GM19099 (cell line): Measurements from ENCODE around the gene CEP350.

Experiments
- POLR2A ChIP-seq: IDR thresholded peaks from 3 replicates; pipeline ENCODE4 v1.6.1; 2011; ENCODE audit warnings: low read depth; ENCODE audit not compliant: insufficient read length; ENCODE audit errors: extremely low read depth

CEP350 gene

DNA sequence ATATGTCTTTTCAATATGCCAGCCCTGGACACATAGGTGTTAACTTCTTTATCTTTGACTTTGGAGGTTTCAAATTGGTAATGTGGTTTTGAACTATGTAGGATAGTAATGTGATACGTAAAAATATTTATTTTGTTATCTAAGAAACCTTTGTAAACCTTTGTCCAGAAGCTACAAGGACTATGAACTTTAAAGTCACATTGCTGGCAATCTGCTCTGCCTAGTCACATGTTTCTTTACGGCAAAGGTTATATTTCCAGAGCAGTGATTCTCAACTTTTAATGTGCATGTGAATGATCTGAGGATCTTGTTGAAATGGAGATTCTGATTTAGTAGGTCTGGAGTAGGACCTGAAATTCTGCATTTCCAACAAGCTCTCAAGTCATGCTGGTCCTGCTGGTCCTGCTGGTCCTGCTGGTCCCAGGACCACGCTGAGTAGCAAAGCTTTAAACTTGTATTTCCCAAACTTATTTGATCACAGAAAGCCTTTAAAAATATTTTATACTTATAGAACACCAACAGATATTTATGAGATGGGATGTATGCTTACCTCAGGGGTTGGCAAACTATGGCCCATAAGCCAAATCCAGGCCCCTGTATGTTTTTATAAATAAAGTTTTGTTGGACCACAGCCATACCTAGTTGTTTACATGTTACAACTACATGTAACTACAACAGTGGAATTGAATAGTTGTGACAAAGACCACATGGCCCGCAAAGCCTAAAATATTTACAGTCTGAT, 142.1 kb downstream of the CEP350 start:
- no peak for TF ChIP-seq POLR2A

DNA sequence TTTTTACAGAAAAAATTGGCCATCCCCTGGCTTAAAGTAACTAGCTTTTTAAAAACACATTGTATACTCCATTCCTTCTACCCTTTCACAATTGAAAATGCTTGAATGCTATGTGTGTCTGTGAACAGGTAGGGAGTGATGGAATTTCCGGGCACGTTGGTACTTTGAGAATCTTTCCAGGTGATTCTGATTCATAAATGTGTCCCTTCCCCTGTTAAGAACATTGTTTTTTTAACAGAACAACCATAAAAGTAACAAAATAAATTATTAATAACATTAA, 142.7 kb downstream of the CEP350 start:
- TF ChIP-seq POLR2A, result no peak

DNA sequence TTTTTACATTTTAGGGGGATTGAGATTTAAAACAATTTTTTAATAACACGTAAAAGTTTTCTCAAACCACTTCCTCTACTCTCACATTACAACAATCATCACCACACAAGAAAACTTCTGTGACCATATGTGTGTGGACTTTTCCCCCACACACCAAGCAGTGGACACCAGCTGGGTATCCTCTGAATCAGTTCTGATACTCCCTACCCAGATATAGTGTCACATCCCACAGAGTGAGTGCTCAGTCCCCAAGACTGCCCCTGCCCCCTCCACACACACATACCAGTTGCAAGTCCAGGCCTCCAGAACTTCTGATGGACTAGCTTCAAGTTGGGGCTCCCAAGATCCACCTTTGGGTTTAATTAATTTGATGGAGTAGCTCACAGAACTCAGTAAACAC, 146.8 kb downstream of the CEP350 start:
- no peak for TF ChIP-seq POLR2A

DNA sequence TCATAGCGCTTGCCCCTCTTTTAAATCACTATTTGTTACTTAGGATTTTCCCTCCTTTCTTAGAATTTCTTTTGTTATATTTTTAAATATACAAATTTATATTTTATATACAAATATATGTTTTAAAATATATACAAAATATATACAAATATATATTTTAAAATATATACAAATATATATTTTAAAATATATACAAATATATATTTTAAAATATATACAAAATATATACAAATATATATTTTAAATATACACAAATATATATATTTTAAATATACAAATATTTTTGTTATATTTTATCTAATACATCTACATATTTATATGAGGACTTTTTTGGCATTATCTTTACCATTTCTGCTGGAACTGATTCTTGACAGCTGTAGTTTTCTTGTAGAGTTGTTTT, 149.2 kb downstream of the CEP350 start:
- TF ChIP-seq POLR2A, result no peak

DNA sequence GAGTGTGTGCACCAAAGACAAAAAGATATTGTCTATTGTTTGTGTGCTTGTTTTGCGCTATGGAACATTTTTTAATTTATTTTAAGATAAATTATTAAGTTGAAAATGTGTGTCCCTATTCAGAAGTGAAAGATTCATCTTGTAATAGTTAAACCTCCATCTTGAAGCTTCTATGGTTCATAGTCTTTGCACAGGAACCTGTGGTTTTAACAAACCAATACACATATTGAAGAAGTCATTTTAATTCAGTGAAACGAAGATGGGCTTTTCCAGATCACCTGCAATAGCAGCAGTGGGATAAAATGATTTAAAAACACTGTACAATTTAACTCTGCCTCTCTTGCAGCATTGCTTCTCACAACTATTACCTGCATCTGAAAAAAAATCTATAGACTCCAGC, 157.5 kb downstream of the CEP350 start:
- no peak for TF ChIP-seq POLR2A

DNA sequence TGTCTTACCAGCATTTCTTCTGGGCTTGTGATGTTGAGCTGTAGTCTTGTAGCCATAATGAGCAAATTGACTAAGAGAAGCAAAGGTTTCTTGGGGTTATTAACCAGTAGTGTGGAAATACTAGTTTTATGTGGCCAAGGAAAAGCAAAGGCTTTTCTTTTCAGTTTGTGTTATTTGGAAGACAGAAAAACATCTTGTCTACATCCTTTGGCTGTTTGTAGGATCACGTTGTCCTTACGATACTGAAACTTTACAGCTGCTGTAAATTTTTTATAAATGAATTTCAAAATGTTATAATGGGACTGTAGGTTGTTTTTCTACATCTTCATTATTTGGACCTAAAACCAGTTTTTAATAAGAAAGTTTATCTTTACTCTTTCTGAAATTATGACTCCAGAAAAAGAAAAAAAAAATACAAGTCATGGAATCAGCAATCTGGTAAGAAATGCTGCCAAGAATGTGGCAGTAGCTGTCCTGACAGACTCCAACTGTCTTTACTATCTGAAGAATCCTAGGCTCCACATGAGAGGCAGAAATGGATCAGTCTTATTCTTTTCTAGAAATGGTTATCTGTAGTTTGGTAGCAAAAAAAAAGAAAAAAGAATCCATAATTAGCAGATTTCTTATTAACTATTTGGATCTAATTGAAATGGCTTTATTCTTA, 158.5 kb downstream of the CEP350 start:
- no peak for TF ChIP-seq POLR2A

DNA sequence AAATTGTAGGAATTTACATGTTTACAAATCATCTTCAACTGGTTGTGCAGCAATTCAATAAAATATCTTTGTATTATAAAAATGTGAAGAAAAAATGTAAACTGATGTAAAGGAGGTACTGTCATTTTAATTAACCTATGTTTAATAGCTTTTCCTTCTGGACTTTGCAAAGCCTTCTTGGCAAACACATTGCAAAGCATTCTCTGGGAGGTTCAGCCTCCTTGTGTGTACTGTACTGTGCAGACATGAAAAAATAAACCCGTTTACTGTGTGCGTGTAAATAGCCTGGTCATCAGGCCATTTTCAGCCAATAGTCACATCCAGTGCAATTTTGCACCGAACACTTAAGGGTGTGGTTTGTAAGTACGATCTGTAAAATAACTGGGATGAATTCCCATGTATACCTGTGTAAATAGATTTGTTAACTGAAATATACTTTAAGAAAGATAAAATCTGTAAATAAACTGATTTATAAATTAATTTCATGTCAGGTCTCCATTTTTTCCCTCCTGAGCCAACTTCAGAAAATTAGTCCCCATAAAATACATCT, 159.9 kb downstream of the CEP350 start:
- TF ChIP-seq POLR2A, result no peak

DNA sequence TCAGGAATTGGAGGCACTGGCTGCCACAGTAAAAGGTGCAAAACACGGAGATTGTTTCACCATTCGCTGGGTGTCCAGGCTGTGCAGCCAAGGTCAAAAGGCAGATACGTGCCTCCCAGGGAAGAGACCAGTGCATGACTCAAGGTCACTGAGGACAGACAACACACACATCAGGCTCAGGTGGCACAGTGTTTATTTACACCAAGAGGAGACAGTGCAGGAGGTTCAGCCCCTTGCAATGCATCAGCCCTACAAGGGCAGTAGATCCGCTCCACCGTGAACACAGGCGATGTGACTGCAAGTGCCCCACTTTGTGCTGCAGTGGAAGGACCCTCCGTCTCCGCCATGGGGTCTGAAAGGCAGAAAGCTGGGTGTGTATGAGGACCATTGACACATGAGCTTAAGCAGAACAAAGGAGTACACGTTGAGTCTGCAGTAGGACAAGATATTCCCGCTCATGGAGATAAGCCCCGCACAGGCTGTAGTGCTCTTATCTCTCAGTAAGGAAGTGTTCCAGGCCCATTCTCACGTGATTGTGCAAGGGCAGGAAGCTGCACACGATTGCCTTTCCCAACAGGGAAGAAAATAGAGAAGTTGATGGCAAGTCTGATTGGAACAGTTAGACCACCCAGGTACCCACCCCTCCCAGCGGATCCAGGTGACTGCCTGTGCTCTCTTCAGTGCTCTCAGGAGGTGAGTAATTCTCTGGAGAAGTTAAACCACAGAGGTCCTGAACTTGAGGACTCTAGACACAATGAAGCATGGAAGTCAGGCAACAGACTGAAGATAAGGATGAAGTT, 162.6 kb downstream of the CEP350 start:
- TF ChIP-seq POLR2A, result no peak

DNA sequence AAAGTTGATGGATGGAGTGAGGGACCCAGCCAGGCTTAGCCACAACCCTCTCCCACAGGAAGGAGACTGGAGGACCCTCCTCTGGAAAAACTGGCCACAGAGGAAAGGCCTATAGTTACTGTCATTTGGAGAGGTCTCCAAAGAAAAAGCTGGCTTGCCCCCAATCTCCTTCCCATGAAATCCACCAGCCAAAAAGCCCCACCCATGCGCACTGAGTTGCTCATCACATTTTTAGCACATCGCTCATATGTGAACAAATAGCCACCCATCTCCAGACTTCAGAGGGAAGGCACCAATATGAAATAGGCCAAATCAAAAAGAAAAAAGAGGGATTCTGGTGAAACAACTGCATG, 163.1 kb downstream of the CEP350 start:
- no peak for TF ChIP-seq POLR2A

DNA sequence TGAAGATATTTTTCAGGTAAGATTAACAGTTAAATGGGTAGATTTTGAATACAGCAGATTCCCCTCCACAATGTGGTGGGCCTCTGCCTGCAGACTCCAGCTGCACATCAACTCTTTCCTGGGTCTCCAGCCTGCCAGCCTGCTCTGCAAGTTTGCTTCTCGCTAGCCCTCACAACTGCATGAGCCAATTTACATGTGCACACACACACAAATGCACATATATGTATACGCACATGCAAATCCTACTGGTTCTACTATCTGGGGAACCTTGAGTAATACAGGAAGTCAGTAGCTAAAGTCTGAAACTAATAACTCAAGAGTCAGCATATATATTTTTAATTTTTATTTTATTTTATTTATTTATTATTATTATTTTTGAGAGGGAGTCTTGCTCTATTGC, 165.2 kb downstream of the CEP350 start:
- TF ChIP-seq POLR2A, result no peak

DNA sequence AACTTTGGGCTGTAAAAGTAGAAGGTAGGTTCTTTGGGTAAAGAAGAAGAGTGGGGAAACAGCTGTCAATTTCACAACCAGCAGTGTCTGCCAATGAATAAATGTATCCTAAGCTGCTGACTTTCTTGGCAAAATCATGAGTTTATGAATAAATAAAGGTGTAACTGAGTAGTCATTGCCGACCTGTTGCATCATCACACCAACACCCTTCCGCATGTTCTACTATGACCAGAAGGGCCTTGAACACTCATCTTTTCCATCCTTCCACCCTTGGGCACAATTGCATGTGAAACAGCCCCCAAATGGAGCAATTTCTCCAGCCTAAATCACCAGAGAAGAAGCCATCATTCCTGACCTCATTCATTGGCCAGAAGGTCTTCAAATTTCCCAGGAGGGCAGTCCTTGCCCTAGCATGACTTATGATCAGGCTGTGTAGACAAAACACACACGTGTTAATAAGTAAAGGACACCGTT, 168.9 kb downstream of the CEP350 start:
- no peak for TF ChIP-seq POLR2A

DNA sequence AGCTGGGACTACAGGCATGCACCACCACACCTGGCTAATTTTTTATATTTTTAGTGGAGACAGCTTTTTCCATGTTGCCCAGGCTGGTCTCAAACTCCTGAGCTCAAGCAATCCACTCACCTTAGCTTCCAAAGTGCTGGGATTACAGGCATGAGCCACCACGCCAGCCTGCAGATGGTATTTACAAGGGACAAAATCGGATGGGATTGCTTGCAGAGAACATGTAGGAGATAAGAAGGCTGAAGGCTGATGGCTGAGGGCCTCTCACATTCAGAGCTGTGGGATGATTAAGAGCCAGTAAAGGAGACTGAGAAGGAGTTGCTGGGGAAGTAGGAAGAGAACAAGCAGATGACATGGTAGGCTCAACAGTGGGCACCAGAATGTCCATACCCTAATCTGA, 176.0 kb downstream of the CEP350 start:
- TF ChIP-seq POLR2A, result no peak

DNA sequence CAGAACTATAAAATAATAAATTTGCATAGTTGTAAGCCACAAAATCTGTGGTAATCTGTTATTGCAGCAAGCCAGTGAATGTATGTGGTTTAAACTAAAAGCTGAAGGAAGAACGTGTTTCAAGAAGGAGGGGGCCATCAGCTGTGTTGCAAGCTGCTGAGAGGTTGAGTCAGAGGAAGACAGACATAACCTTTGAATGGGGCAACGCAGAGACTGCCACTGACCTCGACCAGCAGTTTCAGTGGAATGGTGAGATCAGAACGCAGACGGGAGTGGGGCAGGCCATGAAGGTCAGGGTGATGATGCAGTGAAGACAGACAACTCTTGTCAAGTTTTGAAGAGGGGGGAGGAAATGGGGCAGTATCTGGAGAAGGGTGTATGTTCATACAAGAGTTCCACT, 176.9 kb downstream of the CEP350 start:
- TF ChIP-seq POLR2A, result no peak

DNA sequence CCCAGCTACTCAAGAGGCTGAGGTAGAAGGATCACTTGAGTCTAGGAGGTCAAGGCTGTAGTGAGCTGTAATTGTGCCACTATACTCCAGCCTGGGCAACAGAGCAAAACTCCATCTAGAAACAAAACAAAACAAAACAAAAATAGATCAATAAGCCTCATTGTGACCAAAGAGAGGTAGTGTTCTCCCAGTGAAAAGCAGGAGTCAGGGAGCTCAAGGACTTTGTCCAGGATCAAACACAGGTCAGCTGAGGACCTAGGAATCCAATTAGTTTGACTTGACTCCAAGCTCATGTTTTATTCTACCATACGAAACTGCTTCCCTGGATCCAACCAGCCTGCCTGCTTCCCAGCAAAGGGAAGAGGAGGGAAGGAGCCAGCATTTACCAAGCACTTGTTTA, 178.6 kb downstream of the CEP350 start:
- TF ChIP-seq POLR2A, result no peak

DNA sequence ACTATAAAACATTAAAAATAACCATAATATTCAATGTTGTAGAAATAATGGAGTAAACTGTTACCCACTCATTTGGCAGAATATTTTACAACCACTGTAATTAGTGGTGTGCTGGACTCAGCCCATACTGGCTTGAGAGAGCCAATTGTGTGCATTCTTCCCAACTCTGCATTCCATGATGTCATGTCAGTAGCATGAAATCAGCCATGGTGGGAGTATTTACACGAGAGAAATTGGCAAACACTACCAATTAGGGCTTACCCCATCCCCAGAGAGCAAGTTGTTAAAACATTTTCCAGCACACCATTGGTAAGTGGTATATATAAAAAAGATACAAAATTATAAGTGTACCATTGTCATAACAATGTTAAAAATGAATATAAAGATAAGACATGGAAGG, 180.9 kb downstream of the CEP350 start:
- no peak for TF ChIP-seq POLR2A
